Esophagus squamous epithelium (tissue), 5 donors: ENCODE measurements around the gene GPR157. TPM values are rescaled to one million over a fixed set of nuclear protein-coding genes. Genes with fewer than 3 reads are reported as not detected.

ENCODE experiments used
- DNase-seq: peaks from one replicate; lab custom pipeline; 2025; lab: John Stamatoyannopoulos, UW
- H3K27ac ChIP-seq, 4 donors: fragments of 200-600 bp; sonication (generic); one replicate each; pipeline ENCODE4 v1.5.1; 2016 to 2019; ENCODE audit warnings: mild to moderate bottlenecking in 1 of 4
- H3K27me3 ChIP-seq, 4 donors: fragments of 200-600 bp; sonication (generic); 1 replicate in 3 of 4; 2 replicates in 1 of 4; pipeline versions ENCODE4 v1.5.1 to v1.6.0; 2017 to 2021; ENCODE audit warnings: antibody characterized with exemption in 1 of 4
- H3K36me3 ChIP-seq, 3 donors: fragments of 200-600 bp; sonication (generic); one replicate each; pipeline ENCODE4 v1.5.1; 2016 to 2019
- H3K4me1 ChIP-seq, 3 donors: fragments of 200-600 bp; sonication (generic); one replicate each; pipeline ENCODE4 v1.5.1; 2017 to 2019
- H3K4me3 ChIP-seq, 4 donors: fragments of 200-600 bp; sonication (generic); 1 replicate in 3 of 4; 2 replicates in 1 of 4; pipeline ENCODE4 v1.5.1; 2016 to 2019; ENCODE audit warnings: mild to moderate bottlenecking in 2 of 4, moderate library complexity in 1 of 4
- H3K9me3 ChIP-seq, 3 donors: fragments of 200-600 bp; sonication (generic); one replicate each; pipeline ENCODE4 v1.5.1; 2016 to 2019
- POLR2A ChIP-seq, 4 donors: fragments of 450-650 bp; IDR thresholded peaks; one replicate each; pipeline ENCODE4 v1.6.1; 2017; ENCODE audit warnings: antibody characterized with exemption in 4 of 4, mild to moderate bottlenecking in 4 of 4, moderate library complexity in 3 of 4
- WGBS, 2 donors: methylation state at CpG; one replicate each; pipeline ENCODE4 v1.1.5; 2018; 5-methylcytosine and 5-hydroxymethylcytosine counted together
- intact Hi-C: fragments of 100-400 bp; cut with DNase I; formaldehyde crosslinking; loops from one replicate; pipeline ENCODE4 v1.15.0; 2022
- total RNA-seq, 4 donors: library from RNA; depleted of rRNA; stranded (reverse); fragments of >200 nt; gene quantifications; one replicate each; pipeline ENCODE4 v1.1.0, GENCODE V29; 2016
- TF ChIP-seq, protein P1 (sequence below), 6 experiments: fragments of 450-650 bp in 4 of 6; fragments of 200-600 bp in 2 of 6; sonication (generic) in 2 of 6; IDR thresholded peaks; one replicate each; pipeline ENCODE4 v1.5.1; 2016 to 2019; ENCODE audit warnings: antibody characterized with exemption in 6 of 6, mild to moderate bottlenecking in 4 of 6, moderate library complexity in 4 of 6
- donor health status: DM: yes; HTN: yes; CAD: no.

Gene GPR157
- total RNA-seq, 4 donors from 2014 or later: 28.5 to 57.4 (median 30.2) TPM

- Histone ChIP-seq H3K4me3 (no peak overlapping the region), H3K9me3 (no peaks in the 10 kb centered on the region), H3K27ac (peak overlapping the region in 2 of 4 donors; percentile 11 to 16), H3K27me3 (no peaks in the 10 kb centered on the region), H3K36me3 (no peaks in the 10 kb centered on the region), H3K4me1 (peaks cover 0 to 38% (median 27%) of the 10 kb centered on the region in 3 donors)
- 41 to 67% methylated on average over 4 to 6 of the region's 6 CpGs for WGBS, 2 donors
- DNase-seq: no peak
- intact Hi-C loops: loop anchor here (5.0 kb wide), 1 partner anchor 114 kb away; the partner anchor contains the start of gene CA6
- TF ChIP-seq, protein P1, sequence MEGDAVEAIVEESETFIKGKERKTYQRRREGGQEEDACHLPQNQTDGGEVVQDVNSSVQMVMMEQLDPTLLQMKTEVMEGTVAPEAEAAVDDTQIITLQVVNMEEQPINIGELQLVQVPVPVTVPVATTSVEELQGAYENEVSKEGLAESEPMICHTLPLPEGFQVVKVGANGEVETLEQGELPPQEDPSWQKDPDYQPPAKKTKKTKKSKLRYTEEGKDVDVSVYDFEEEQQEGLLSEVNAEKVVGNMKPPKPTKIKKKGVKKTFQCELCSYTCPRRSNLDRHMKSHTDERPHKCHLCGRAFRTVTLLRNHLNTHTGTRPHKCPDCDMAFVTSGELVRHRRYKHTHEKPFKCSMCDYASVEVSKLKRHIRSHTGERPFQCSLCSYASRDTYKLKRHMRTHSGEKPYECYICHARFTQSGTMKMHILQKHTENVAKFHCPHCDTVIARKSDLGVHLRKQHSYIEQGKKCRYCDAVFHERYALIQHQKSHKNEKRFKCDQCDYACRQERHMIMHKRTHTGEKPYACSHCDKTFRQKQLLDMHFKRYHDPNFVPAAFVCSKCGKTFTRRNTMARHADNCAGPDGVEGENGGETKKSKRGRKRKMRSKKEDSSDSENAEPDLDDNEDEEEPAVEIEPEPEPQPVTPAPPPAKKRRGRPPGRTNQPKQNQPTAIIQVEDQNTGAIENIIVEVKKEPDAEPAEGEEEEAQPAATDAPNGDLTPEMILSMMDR (IDR thresholded peaks at IDR 0.05): no peak
- no peak for TF ChIP-seq POLR2A (IDR thresholded peaks at IDR 0.05)
Observed at GRCh38 chr1:9061252-9061960, 67.5 kb downstream of the GPR157 start.

GRCh38 chr1:9059891-9060744, 68.8 kb downstream of the GPR157 start:
- H3K27me3 ChIP-seq: no peaks in the 10 kb centered on the region
- H3K9me3 ChIP-seq: no peaks in the 10 kb centered on the region
- H3K36me3 ChIP-seq: no peaks in the 10 kb centered on the region
- TF ChIP-seq POLR2A (IDR thresholded peaks at IDR 0.05): no peak
- TF ChIP-seq, protein P1 (IDR thresholded peaks at IDR 0.05): no peak
- 76 to 79% methylated on average over 4 of the region's 4 CpGs for WGBS, 2 donors
- H3K4me3 ChIP-seq: no peak overlapping the region
- H3K4me1 ChIP-seq: peaks cover 0 to 27% (median 24%) of the 10 kb centered on the region in 3 donors
- no peak overlapping the region for H3K27ac ChIP-seq
- intact Hi-C loops: loop anchor here (5.0 kb wide), 1 partner anchor 113 kb away; the partner anchor contains the start of gene CA6
- DNase-seq: no peak

DNA sequence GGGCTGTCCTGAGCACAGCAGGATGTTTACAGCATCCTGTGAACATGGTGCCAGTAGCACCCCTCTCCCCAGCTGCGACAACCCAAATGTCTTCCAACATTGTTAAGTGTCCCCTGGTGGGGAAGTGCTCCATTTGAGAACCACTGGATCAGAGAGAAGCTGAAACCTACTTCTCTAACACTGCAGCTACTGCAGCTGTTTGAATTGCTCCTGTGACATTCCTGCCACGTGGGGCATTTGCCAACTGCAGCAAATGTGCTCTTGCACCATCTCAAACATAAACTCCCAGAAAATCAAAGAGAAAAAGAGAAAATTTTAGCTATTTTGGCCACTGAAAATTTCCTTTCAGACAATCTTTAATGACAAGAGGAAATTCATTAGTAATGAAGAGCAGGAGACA, 70.4 kb downstream of the GPR157 start:
- no peak for DNase-seq
- no peaks in the 10 kb centered on the region for H3K27me3 ChIP-seq
- WGBS, 2 donors: 42 to 55% methylated on average over 2 of the region's 2 CpGs
- no peak overlapping the region for H3K27ac ChIP-seq
- peaks cover 0 to 15% (median 14%) of the 10 kb centered on the region in 3 donors for H3K4me1 ChIP-seq
- no peaks in the 10 kb centered on the region for H3K9me3 ChIP-seq
- no peak overlapping the region for H3K4me3 ChIP-seq
- intact Hi-C loops: no loop called here
- TF ChIP-seq, protein P1 (IDR thresholded peaks at IDR 0.05): peak in 1 of 6 experiments; percentile 13
- TF ChIP-seq POLR2A (IDR thresholded peaks at IDR 0.05): no peak
- H3K36me3 ChIP-seq: no peaks in the 10 kb centered on the region

DNA sequence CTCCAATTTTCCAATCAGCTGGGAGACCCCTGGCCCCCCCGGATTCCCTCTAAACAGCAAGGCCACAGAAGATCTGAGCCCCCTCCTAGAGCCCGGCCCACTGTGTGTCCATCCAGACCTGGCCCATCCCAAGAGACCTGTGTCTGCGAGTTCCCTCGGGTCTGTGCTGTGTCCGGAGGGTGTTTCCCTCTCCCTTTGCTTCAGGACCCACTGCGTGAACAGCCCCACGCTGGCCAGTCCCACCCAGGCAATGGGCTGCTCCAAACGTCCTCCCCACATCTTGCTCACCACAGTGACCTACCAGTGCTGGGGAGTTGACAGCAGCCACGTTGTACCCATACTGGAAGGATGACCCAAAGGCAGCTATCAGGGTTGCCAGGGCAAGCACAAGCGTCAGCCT, 71.1 kb downstream of the GPR157 start:
- WGBS, 2 donors: no CpG with 5 or more reads among the region's 10 CpGs
- Histone ChIP-seq H3K27me3 (no peaks in the 10 kb centered on the region), H3K27ac (no peak overlapping the region)

More for the DNA sequence above, 71.1 kb downstream of the GPR157 start:
- Histone ChIP-seq H3K36me3 (no peaks in the 10 kb centered on the region), H3K4me3 (no peak overlapping the region), H3K4me1 (peaks cover 0 to 15% (median 14%) of the 10 kb centered on the region in 3 donors), H3K9me3 (no peaks in the 10 kb centered on the region)
- TF ChIP-seq, protein P1 (IDR thresholded peaks at IDR 0.05): no peak
- TF ChIP-seq POLR2A (IDR thresholded peaks at IDR 0.05): no peak
- DNase-seq: no peak
- intact Hi-C loops: no loop called here
